ENCODE results near the gene CLDN10.

Gene CLDN10

GRCh38 chr13:95603887-95604555 lies 51.5 kb downstream of the CLDN10 start:
- DNase-seq, result no peak

- DNase-seq, result no peak
Observed at GRCh38 chr13:95604556-95604915, 52.0 kb downstream of the CLDN10 start.

GRCh38 chr13:95605448-95606125 lies 53.1 kb downstream of the CLDN10 start:
- DNase-seq, result no peak

GRCh38 chr13:95607366-95607765 lies 54.8 kb downstream of the CLDN10 start:
- DNase-seq, result no peak

- DNase-seq, result no peak
Observed at GRCh38 chr13:95608640-95609323, 56.3 kb downstream of the CLDN10 start.

GRCh38 chr13:95614641-95615245 lies 62.2 kb downstream of the CLDN10 start:
- no peak for DNase-seq

GRCh38 chr13:95615539-95615938 lies 63.0 kb downstream of the CLDN10 start:
- no peak for DNase-seq

GRCh38 chr13:95620030-95620824 lies 67.7 kb downstream of the CLDN10 start:
- DNase-seq, result no peak

GRCh38 chr13:95620825-95621498 lies 68.4 kb downstream of the CLDN10 start:
- no peak for DNase-seq

- DNase-seq, result no peak
Observed at GRCh38 chr13:95623141-95623540, 70.6 kb downstream of the CLDN10 start.

GRCh38 chr13:95624020-95624419 lies 71.5 kb downstream of the CLDN10 start:
- no peak for DNase-seq

- no peak for DNase-seq
Observed at GRCh38 chr13:95626768-95627167, 74.2 kb downstream of the CLDN10 start.

GRCh38 chr13:95627590-95627989 lies 75.1 kb downstream of the CLDN10 start:
- DNase-seq, result no peak

- no peak for DNase-seq
Observed at GRCh38 chr13:95628488-95628887, 76.0 kb downstream of the CLDN10 start.

- DNase-seq, result no peak
Observed at GRCh38 chr13:95629071-95629470, 76.6 kb downstream of the CLDN10 start.
